HCT116 (cell line): Measurements from ENCODE around the gene SLC6A6. TPM values are rescaled to one million over a fixed set of nuclear protein-coding genes. Genes with fewer than 3 reads are reported as not detected.

Experiments used
- ATAC-seq: fragments of 200-7000 bp; cut with Tn5 transposase; 2 replicates; pipeline ENCODE4 v1.9.1; 2020; ENCODE audit warnings: mild to moderate bottlenecking, moderate library complexity
- BruUV-seq: library from RNA; stranded (reverse); fragments of 400-500 nt; replicated peaks from 2 replicates; lab custom pipeline; 2021; lab: Mats Ljungman, UMichigan
- CTCF ChIA-PET: fragments of 300-600 bp; sonication (Branson Sonifier 250); formaldehyde crosslinking; loops from one replicate; lab custom pipeline; 2021; ENCODE audit warnings: antibody characterized with exemption; lab: Charles Lee
- POLR2A ChIA-PET: fragments of 300-600, 350-600 bp; sonication (Branson Sonifier 250); formaldehyde crosslinking; loops from one replicate; lab custom pipeline; 2021; ENCODE audit warnings: antibody characterized with exemption; lab: Charles Lee
- RAD21 ChIA-PET, 2 experiments: fragments of 300-600 bp; sonication (Branson Sonifier 250); formaldehyde crosslinking; loops; one replicate each; lab custom pipeline; 2023; ENCODE audit warnings: low total read pairs in 2 of 2; ENCODE audit not compliant: uncharacterized antibody in 2 of 2, unreplicated experiment in 2 of 2, low non-redundant PET in 1 of 2; lab: Charles Lee
- DNase-seq: peaks from one replicate; pipeline ENCODE4 v3.0.0-alpha.2; 2010; ENCODE audit warnings: low read depth, low spot score
- H2AFZ ChIP-seq: fragments of 200-600 bp; shearing (Covaris generic), sonication (generic); 2 replicates; pipeline ENCODE4 v1.6.1; 2017; ENCODE audit warnings: low read depth, mixed run types, mixed read lengths, antibody characterized with exemption, low read length; ENCODE audit not compliant: poor library complexity, severe bottlenecking
- H3K27ac ChIP-seq: 2 replicates; pipeline ENCODE4 v1.5.1; 2012; ENCODE audit warnings: low read depth, low read length
- H3K27me3 ChIP-seq: fragments of 200-600 bp; sonication (generic); 2 replicates; pipeline ENCODE4 v1.6.1; 2016; ENCODE audit warnings: mixed run types, low read length, mixed read lengths; ENCODE audit not compliant: insufficient read depth
- H3K36me3 ChIP-seq, 2 experiments: fragments of 200-500 bp in 1 of 2; fragments of 200-600 bp in 1 of 2; sonication (Bioruptor generic) in 1 of 2; sonication (generic) in 1 of 2; 2 replicates each; pipeline versions ENCODE4 v1.5.1 to v1.6.1; 2014 to 2016; ENCODE audit warnings: low read length in 2 of 2, inconsistent platforms in 1 of 2, mixed read lengths in 1 of 2, mixed run types in 1 of 2; ENCODE audit not compliant: insufficient read depth in 2 of 2, control insufficient read depth in 1 of 2
- H3K4me1 ChIP-seq, 2 experiments: fragments of 200-600 bp in 1 of 2; sonication (generic) in 1 of 2; 2 replicates each; pipeline versions ENCODE4 v1.5.1 to v1.6.1; 2012 to 2017; ENCODE audit warnings: low read length in 2 of 2, inconsistent platforms in 1 of 2, mild to moderate bottlenecking in 1 of 2, mixed read lengths in 1 of 2, mixed run types in 1 of 2, moderate library complexity in 1 of 2; ENCODE audit not compliant: insufficient read depth in 2 of 2, control insufficient read depth in 1 of 2
- H3K4me2 ChIP-seq: fragments of 200-600 bp; sonication (generic); 2 replicates; pipeline ENCODE4 v1.6.1; 2017; ENCODE audit warnings: mixed run types, low read length, mixed read lengths
- H3K4me3 ChIP-seq, 2 experiments: fragments of 200-600 bp in 1 of 2; sonication (generic) in 1 of 2; replicated peaks in 1 of 2; 2 replicates each; pipeline ENCODE4 v1.5.1; 2011 to 2016; ENCODE audit warnings: low read length in 2 of 2, control low read depth in 1 of 2, low read depth in 1 of 2, mild to moderate bottlenecking in 1 of 2, mixed read lengths in 1 of 2, mixed run types in 1 of 2
- H3K79me2 ChIP-seq: fragments of 200-600 bp; sonication (generic); 2 replicates; pipeline ENCODE4 v1.6.1; 2017; ENCODE audit warnings: mild to moderate bottlenecking, mixed run types, low read length, moderate library complexity, mixed read lengths; ENCODE audit not compliant: insufficient read depth
- H3K9ac ChIP-seq: fragments of 200-600 bp; sonication (generic); 2 replicates; pipeline ENCODE4 v1.6.1; 2016; ENCODE audit warnings: low read length, mixed read lengths
- H3K9me2 ChIP-seq: fragments of 200-600 bp; sonication (generic), shearing (Covaris generic); 2 replicates; pipeline ENCODE4 v1.6.1; 2017; ENCODE audit warnings: mixed run types, mild to moderate bottlenecking, moderate library complexity; ENCODE audit not compliant: insufficient read depth
- H3K9me3 ChIP-seq, 2 experiments: fragments of 200-500 bp in 1 of 2; fragments of 200-600 bp in 1 of 2; sonication (Bioruptor generic) in 1 of 2; sonication (generic) in 1 of 2; 2 replicates each; pipeline ENCODE4 v1.6.1; 2014 to 2017; ENCODE audit warnings: low read length in 2 of 2, mixed read lengths in 2 of 2, inconsistent platforms in 1 of 2, low read depth in 1 of 2, mild to moderate bottlenecking in 1 of 2, mixed run types in 1 of 2, moderate library complexity in 1 of 2; ENCODE audit not compliant: control insufficient read depth in 1 of 2, insufficient read depth in 1 of 2
- H4K20me1 ChIP-seq: fragments of 200-600 bp; sonication (generic), shearing (Covaris generic); 2 replicates; pipeline ENCODE4 v1.6.1; 2017; ENCODE audit warnings: mixed run types, mild to moderate bottlenecking, moderate library complexity; ENCODE audit not compliant: insufficient read depth
- CEBPB ChIP-seq: IDR thresholded peaks from 2 replicates; pipeline ENCODE4 v1.6.1; 2012; ENCODE audit warnings: low read depth
- EGR1 ChIP-seq: IDR thresholded peaks from 2 replicates; pipeline ENCODE4 v1.6.1; 2012; ENCODE audit warnings: low read depth
- EZH2 ChIP-seq: fragments of 200-600 bp; sonication (generic); IDR thresholded peaks from 2 replicates; pipeline ENCODE4 v1.6.1; 2017; ENCODE audit warnings: antibody characterized with exemption, mixed run types
- EZH2phosphoT487 ChIP-seq: fragments of 200-600 bp; IDR thresholded peaks from 2 replicates; pipeline ENCODE4 v1.6.1; 2018; ENCODE audit warnings: antibody characterized with exemption, borderline replicate concordance
- FOSL1 ChIP-seq: IDR thresholded peaks from 2 replicates; pipeline ENCODE4 v1.6.1; 2012; ENCODE audit warnings: low read depth
- JUND ChIP-seq: IDR thresholded peaks from 2 replicates; pipeline ENCODE4 v1.6.1; 2012
- SP1 ChIP-seq: IDR thresholded peaks from 2 replicates; pipeline ENCODE4 v1.6.1; 2012; ENCODE audit warnings: low read depth
- SRF ChIP-seq: IDR thresholded peaks from 2 replicates; pipeline ENCODE4 v1.6.1; 2012; ENCODE audit warnings: low read depth
- TCF7L2 ChIP-seq: IDR thresholded peaks from 2 replicates; pipeline ENCODE4 v1.7.0; 2011; ENCODE audit warnings: borderline replicate concordance, inconsistent platforms; ENCODE audit not compliant: insufficient read depth, insufficient read length; ENCODE audit errors: extremely low read depth
- YY1 ChIP-seq: IDR thresholded peaks from 2 replicates; pipeline ENCODE4 v1.6.1; 2011; ENCODE audit warnings: low read length, low read depth, moderate library complexity, mild to moderate bottlenecking; ENCODE audit not compliant: insufficient replicate concordance; ENCODE audit errors: extremely low read depth
- ZFX ChIP-seq: fragments of 450-650 bp; IDR thresholded peaks from 2 replicates; pipeline ENCODE4 v1.6.1; 2017
- ZNF274 ChIP-seq: fragments of 200-500 bp; sonication (Bioruptor generic); IDR thresholded peaks from 2 replicates; pipeline ENCODE4 v1.6.1; 2014; ENCODE audit warnings: mild to moderate bottlenecking, low read depth, low read length, inconsistent platforms
- intact Hi-C: fragments of 100-400 bp; cut with micrococcal nuclease; formaldehyde crosslinking; loops from 2 replicates; pipeline ENCODE4 v1.10.0; 2022
- total RNA-seq: library from RNA; stranded (reverse); gene quantifications from one replicate; pipeline ENCODE4 v1.2.1, GENCODE V29; 2021; ENCODE audit not compliant: unreplicated experiment

SLC6A6 gene
- total RNA-seq, 1 experiment from 2014 or later: 36.3 TPM

DNA sequence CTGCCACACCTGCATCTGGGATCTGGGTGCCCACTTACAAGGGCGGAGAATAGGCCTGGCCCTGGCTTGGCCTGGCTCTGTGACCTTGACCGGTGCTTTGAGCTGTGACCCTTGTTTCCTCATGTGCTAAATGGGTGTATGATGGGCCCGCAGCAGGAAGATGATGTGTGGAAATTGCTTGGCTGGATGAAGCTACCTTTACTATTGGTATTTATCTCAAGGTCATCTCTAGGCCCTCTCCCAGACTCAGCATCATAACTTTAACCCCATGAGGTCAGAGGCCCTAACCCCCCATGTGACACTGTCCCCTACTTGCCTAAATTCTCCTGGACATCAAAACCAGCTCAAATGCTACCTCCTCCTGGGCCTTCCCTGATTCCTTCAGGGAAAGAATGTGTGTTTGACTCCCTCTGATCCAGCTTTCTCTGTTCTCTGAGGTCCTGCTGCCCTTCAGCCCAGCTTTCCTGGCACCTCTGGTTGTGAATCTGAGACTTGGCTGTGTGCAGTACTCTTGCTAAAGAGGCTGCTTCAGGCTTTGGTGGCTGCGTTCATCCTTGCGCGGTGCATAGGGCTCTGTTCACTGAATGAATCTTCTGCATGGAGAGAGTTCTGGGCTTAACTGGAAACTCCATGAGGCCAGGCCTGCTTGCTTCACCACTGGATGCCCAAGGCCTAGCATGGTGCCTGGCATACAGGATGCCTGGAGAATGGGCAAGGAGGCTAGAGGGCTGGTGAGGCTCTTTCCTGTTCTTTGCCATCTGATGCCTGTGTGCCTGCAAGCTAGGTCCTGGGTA, 25.2 kb upstream of the SLC6A6 start:
- Histone ChIP-seq H3K27me3 (no peaks in the 10 kb centered on the region), H3K4me3 (no peak overlapping the region), H2AFZ (no peak overlapping the region), H3K36me3 (no peaks in the 10 kb centered on the region), H3K27ac (no peak overlapping the region), H3K4me2 (no peak overlapping the region), H4K20me1 (no peaks in the 10 kb centered on the region), H3K79me2 (no peaks in the 10 kb centered on the region), H3K9me3 (no peaks in the 10 kb centered on the region)
- DNase-seq: no peak
- BruUV-seq: no TSS peak
- RAD21 ChIA-PET: no interaction called here
- POLR2A ChIA-PET: no interaction called here
- intact Hi-C loops: no loop called here
- TF ChIP-seq EGR1: no peak
- no peak for TF ChIP-seq ZFX
- no peak for TF ChIP-seq CEBPB
- TF ChIP-seq FOSL1: no peak
- no peak for TF ChIP-seq ZNF274
- TF ChIP-seq, all 23 proteins: peak for 0
- H3K9ac ChIP-seq: no peak overlapping the region
- peaks cover 5 to 14% of the 10 kb centered on the region in 2 experiments for H3K4me1 ChIP-seq
- CTCF ChIA-PET: no interaction called here
- H3K9me2 ChIP-seq: no peaks in the 10 kb centered on the region
- ATAC-seq: no peak

DNA sequence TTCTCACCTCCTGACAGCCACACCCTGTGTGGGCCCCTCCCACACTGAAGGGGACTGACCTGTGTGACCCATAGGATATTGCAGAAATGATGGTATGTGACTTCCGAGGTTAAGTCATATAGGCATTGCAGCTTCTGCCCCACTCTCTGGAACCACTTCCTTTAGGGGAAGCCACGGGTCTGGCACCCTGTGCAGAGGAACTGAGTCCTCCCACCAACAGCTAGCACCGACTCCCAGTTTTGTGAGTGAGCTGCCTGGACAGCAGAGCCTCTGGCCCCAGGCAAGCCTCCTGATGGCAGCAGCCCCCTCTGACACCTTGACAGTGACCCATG, 24.6 kb upstream of the SLC6A6 start:
- CTCF ChIA-PET: no interaction called here
- Histone ChIP-seq H2AFZ (no peak overlapping the region), H3K27ac (no peak overlapping the region), H3K27me3 (no peaks in the 10 kb centered on the region), H3K79me2 (no peaks in the 10 kb centered on the region), H3K36me3 (no peaks in the 10 kb centered on the region), H3K4me3 (no peak overlapping the region), H4K20me1 (no peaks in the 10 kb centered on the region), H3K4me1 (peaks cover 0 to 8% of the 10 kb centered on the region in 2 experiments; a peak in 3 of 4 replicates), H3K4me2 (no peak overlapping the region), H3K9me2 (no peaks in the 10 kb centered on the region), H3K9ac (no peak overlapping the region), H3K9me3 (no peaks in the 10 kb centered on the region)
- BruUV-seq: no TSS peak
- POLR2A ChIA-PET: no interaction called here
- intact Hi-C loops: no loop called here
- ATAC-seq (no peak), DNase-seq (no peak)
- RAD21 ChIA-PET: interaction anchor here in 1 of 2 experiments (0.6 kb wide), 1 partner anchor 15 kb away, joined by 3 read pairs; no protein-coding TSS in a partner anchor
- TF ChIP-seq EZH2phosphoT487: no peak
- no peak for TF ChIP-seq JUND
- no peak for TF ChIP-seq EZH2
- TF ChIP-seq SP1: no peak
- TF ChIP-seq TCF7L2: no peak
- no peak for TF ChIP-seq YY1
- no peak for TF ChIP-seq SRF
